H4 (cell line): Measurements from ENCODE around the gene SYT5. TPM values are rescaled to one million over a fixed set of nuclear protein-coding genes. Genes with fewer than 3 reads are reported as not detected.
A peak's percentile ranks its signal among the peaks of the same experiment; 100 is the strongest.
"Not testable (repeated sequence)": the region's sequence is repeated elsewhere in the genome, so short reads cannot be mapped to it uniquely, and the experiment has no call there.

Experiments
- DNase-seq: peaks from one replicate; pipeline ENCODE4 v3.0.0-alpha.2; 2015; ENCODE audit warnings: low spot score
- total RNA-seq: library from RNA; depleted of rRNA; stranded (reverse); fragments of >200 nt; shearing (Covaris generic); gene quantifications from 2 replicates; pipeline ENCODE4 v1.2.3, GENCODE V29; 2014; rRNA removed

The SYT5 gene
- 0.62 TPM in 1 of 2 replicates, not detected in the other for total RNA-seq

GRCh38 chr19:55179606-55180484 is at the start of gene SYT5:
SYT5 (minus strand) TSS chr19:55180289; CDS start chr19:55179041, 1,248 bp downstream.
- DNase-seq, result no peak

- DNase-seq, result no peak
Measured at GRCh38 chr19:55229789-55230182, 49.7 kb upstream of the SYT5 start.

GRCh38 chr19:55229145-55229788 is 49.2 kb upstream of the SYT5 start:
- no peak for DNase-seq

- no peak for DNase-seq
Measured at GRCh38 chr19:55228403-55229031, 48.4 kb upstream of the SYT5 start, which contains the start of gene TMEM86B. TMEM86B (minus strand) TSS chr19:55228763; CDS start chr19:55228741, 22 bp downstream.

- DNase-seq, result no peak
Measured at GRCh38 chr19:55228015-55228391, 47.9 kb upstream of the SYT5 start.

GRCh38 chr19:55227241-55228014 is 47.3 kb upstream of the SYT5 start:
- no peak for DNase-seq

GRCh38 chr19:55226788-55227187 is 46.7 kb upstream of the SYT5 start:
- no peak for DNase-seq

GRCh38 chr19:55226273-55226672 is 46.2 kb upstream of the SYT5 start:
- no peak for DNase-seq

GRCh38 chr19:55225415-55225958 is 45.4 kb upstream of the SYT5 start:
- no peak for DNase-seq

GRCh38 chr19:55224679-55225414 is 44.8 kb upstream of the SYT5 start:
- not testable (repeated sequence) for DNase-seq

- DNase-seq, result no peak
Measured at GRCh38 chr19:55224038-55224665, 44.1 kb upstream of the SYT5 start.

- no peak for DNase-seq
Measured at GRCh38 chr19:55223291-55224037, 43.4 kb upstream of the SYT5 start.

- DNase-seq, result no peak
Measured at GRCh38 chr19:55220525-55220924, 40.4 kb upstream of the SYT5 start.

- DNase-seq, result peak; percentile 100
Measured at GRCh38 chr19:55216461-55217198, 36.5 kb upstream of the SYT5 start.

- DNase-seq, result no peak
Measured at GRCh38 chr19:55213547-55213946, 33.5 kb upstream of the SYT5 start.

GRCh38 chr19:55212447-55212846 is 32.4 kb upstream of the SYT5 start:
- peak; percentile 57 for DNase-seq

GRCh38 chr19:55209693-55210472 is 29.8 kb upstream of the SYT5 start:
- DNase-seq, result peak; percentile 79
